GM12873 (cell line): ENCODE measurements around the gene LENEP.
A peak's percentile ranks its signal among the peaks of the same experiment; 100 is the strongest.

Source experiments
- TF ChIP-seq, protein P1 (sequence below): IDR thresholded peaks from 2 replicates; pipeline ENCODE4 v1.5.1; 2012; ENCODE audit warnings: low read depth, mild to moderate bottlenecking, moderate library complexity, low read length, control low read depth; ENCODE audit not compliant: insufficient read depth; ENCODE audit errors: missing control alignments

The LENEP gene

DNA sequence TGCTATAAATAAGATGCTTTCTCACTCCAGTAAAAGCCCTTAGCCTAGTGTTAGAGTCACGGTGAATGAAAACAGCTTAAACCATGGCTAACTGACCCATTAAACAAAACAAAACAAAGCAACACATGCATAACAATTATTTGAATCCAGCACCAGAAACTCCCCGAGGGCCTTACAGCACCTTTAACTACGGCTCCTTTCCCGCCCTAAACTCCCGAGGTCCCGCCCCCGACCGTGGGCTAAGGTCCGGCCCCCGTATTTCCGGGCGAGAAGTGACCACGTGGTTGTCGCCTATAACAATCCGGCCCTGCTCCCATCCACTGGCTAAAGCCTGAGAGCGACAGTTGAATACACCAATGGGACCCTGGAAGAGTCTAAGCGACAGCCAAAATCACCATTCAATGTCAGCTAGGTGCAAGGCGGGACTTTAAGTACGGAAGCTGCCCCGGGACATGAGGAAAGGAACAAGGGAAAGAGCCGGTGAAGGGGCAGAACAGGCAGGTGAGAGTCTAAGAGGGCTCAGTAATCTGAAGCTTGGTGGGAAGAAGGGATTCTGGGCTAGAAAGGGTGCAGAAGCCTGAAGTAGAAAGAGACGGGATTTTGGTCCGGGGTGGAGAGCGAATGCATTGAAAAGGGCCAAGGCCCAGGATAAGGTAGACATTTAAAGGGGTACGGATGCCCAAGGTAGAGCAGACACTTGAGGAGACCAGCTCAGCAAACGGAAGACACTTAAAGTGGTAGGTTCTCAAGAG is 10.3 kb upstream of the LENEP start, which contains the start of gene FLAD1:
Gene FLAD1 (plus strand): TSS at position 448 of the 752 bp plus-strand sequence. CDS start 351 bp downstream, outside the sequence.
- TF ChIP-seq, protein P1, sequence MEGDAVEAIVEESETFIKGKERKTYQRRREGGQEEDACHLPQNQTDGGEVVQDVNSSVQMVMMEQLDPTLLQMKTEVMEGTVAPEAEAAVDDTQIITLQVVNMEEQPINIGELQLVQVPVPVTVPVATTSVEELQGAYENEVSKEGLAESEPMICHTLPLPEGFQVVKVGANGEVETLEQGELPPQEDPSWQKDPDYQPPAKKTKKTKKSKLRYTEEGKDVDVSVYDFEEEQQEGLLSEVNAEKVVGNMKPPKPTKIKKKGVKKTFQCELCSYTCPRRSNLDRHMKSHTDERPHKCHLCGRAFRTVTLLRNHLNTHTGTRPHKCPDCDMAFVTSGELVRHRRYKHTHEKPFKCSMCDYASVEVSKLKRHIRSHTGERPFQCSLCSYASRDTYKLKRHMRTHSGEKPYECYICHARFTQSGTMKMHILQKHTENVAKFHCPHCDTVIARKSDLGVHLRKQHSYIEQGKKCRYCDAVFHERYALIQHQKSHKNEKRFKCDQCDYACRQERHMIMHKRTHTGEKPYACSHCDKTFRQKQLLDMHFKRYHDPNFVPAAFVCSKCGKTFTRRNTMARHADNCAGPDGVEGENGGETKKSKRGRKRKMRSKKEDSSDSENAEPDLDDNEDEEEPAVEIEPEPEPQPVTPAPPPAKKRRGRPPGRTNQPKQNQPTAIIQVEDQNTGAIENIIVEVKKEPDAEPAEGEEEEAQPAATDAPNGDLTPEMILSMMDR, result no peak

DNA sequence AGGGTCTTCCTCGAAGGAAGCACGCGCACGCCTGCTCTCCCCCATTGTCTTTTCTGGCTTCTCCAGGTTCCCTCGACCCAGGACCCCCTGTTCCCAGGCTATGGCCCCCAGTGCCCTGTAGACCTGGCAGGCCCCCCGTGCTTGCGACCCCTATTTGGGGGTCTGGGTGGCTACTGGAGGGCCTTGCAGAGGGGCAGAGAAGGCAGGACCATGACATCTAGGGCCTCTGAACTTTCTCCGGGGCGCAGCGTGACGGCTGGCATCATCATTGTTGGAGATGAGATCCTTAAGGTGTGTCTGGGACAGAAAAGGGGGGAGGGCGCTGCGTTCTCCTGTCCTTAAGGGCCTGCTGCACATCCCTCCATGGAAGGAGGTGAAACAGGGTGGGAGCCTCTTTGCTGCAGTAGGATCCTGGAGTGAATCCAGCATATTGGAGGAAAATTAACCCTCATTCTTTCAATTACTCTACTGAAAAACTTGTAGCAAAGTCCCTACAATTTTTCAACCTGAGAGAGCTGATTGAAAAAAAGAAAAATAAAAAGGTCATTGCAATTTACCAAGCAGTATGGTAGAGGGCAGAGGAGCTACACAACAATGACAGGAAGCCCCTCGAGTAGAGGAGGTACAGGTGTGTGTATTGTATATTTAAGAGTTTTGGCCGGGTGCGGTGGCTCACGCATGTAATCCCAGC is 9.5 kb upstream of the LENEP start:
- TF ChIP-seq, protein P1, result no peak

DNA sequence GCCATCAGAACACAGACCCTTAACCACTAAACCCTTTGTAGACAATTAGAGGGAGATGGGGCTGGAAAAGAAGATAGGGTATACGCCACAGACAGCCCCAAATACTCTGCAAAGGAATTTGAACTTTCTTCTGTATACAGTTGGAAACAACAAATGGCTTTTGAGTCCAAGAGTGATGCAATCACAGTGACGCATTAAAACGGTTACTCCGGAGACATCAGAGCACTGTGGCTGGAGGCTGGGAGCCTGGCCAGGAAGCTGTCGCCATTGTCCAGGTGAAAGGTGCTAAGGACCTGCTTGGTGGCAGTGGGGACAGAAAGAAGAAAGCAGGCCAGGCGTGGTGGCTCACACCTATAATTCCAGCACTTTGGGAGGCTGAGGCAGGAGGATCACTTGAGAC is 6.1 kb upstream of the LENEP start:
- TF ChIP-seq, protein P1, result no peak

DNA sequence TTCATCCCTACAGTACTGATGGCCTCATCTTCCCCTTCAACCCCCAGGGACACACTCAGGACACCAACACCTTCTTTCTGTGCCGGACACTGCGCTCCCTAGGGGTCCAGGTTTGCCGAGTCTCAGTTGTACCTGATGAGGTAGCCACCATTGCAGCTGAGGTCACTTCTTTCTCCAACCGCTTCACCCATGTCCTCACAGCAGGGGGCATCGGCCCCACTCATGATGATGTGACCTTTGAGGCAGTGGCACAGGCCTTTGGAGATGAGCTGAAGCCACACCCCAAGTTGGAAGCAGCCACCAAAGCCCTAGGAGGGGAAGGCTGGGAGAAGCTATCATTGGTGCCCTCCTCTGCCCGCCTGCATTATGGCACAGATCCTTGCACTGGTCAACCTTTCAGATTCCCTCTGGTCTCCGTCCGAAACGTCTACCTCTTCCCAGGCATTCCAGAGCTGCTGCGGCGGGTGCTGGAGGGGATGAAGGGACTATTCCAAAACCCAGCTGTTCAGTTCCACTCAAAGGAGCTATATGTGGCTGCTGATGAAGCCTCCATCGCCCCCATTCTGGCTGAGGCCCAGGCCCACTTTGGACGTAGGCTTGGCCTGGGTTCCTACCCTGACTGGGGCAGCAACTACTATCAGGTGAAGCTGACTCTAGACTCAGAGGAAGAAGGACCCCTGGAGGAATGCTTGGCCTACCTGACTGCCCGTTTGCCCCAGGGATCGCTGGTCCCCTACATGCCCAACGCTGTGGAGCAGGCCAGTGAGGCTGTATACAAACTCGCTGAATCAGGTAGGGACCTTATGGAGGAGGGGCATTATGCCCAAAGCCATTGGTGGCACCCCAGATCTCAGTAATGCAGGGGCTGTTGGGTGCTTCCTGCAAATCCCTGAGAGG is 5.1 kb upstream of the LENEP start:
- TF ChIP-seq, protein P1, result peak; percentile 28

DNA sequence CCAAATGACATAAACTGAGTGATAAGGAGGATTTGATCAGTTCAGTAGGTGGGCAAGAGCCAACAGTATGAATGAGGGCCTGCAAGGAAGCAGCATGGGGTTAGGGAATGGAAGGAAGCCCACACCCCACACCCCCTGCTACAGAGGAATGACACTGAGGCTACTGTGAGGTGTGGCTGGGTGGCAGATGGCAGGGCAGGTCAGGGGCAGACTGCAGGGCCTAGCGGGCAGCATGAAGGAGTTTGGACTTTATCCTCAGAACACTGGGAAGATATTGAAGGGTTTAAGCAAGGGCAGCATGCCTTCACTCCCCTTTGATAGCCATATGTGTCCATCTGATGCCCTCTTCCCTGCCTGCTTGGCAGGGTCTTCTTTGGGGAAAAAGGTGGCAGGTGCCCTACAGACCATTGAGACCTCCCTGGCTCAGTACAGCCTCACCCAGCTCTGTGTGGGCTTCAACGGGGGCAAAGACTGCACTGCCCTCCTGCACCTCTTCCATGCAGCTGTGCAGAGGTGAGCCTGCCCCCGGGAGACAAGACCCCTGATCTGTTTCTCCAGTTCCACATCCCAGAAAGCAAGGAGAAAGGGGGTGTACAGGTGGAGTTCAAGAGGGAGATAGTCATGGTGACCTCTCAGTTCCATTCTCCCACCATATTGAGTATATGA is 4.1 kb upstream of the LENEP start:
- TF ChIP-seq, protein P1, result no peak

DNA sequence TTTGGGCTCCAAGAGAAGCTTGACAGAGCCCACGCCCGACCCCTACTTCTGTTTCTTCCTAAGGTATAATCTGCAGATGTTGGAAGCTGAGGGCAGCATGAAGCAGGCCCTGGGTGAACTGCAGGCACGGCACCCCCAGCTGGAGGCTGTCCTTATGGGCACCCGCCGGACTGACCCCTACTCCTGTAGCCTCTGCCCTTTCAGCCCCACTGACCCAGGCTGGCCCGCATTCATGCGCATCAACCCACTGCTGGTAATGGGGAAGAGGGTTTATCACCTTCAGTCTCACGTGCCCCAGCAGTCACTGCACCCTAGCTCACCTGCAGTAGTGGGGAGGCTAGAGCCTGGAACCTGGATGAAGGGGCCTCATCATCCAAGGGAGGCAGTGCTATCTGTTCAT is 3.1 kb upstream of the LENEP start:
- TF ChIP-seq, protein P1, result no peak
